SK-N-MC (cell line): ENCODE data around the gene NIPA2.

ENCODE experiments used
- EZH2 ChIP-seq: fragments of 200-600 bp; sonication (generic); IDR thresholded peaks from one replicate; pipeline ENCODE4 v1.6.1; 2017; ENCODE audit warnings: antibody characterized with exemption
- POLR2AphosphoS5 ChIP-seq: IDR thresholded peaks from 2 replicates; pipeline ENCODE4 v1.6.1; 2012; ENCODE audit warnings: mild to moderate bottlenecking, low read depth, low read length, borderline replicate concordance

- TF ChIP-seq EZH2 (no peak), POLR2AphosphoS5 (no peak)
Observed at GRCh38 chr15:22874966-22875365, 36.5 kb downstream of the NIPA2 start.
